Gastroesophageal sphincter (tissue), 3 donors: ENCODE results near the gene ADO.

Experiments used
- POLR2A ChIP-seq, 2 donors: fragments of 450-650 bp; IDR thresholded peaks; one replicate each; pipeline ENCODE4 v1.6.1; 2017; ENCODE audit warnings: antibody characterized with exemption in 2 of 2, mild to moderate bottlenecking in 2 of 2, moderate library complexity in 1 of 2
- TF ChIP-seq, protein P1 (sequence below), 4 experiments: fragments of 200-600 bp in 2 of 4; fragments of 450-650 bp in 2 of 4; sonication (generic) in 1 of 4; IDR thresholded peaks; one replicate each; pipeline ENCODE4 v1.5.1; 2017 to 2019; ENCODE audit warnings: antibody characterized with exemption in 4 of 4, mild to moderate bottlenecking in 2 of 4, moderate library complexity in 2 of 4

GRCh38 chr10:62792261-62792660 is 12.3 kb upstream of the ADO start:
- TF ChIP-seq, protein P1, sequence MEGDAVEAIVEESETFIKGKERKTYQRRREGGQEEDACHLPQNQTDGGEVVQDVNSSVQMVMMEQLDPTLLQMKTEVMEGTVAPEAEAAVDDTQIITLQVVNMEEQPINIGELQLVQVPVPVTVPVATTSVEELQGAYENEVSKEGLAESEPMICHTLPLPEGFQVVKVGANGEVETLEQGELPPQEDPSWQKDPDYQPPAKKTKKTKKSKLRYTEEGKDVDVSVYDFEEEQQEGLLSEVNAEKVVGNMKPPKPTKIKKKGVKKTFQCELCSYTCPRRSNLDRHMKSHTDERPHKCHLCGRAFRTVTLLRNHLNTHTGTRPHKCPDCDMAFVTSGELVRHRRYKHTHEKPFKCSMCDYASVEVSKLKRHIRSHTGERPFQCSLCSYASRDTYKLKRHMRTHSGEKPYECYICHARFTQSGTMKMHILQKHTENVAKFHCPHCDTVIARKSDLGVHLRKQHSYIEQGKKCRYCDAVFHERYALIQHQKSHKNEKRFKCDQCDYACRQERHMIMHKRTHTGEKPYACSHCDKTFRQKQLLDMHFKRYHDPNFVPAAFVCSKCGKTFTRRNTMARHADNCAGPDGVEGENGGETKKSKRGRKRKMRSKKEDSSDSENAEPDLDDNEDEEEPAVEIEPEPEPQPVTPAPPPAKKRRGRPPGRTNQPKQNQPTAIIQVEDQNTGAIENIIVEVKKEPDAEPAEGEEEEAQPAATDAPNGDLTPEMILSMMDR (IDR thresholded peaks at IDR 0.05): no peak
- no peak for TF ChIP-seq POLR2A (IDR thresholded peaks at IDR 0.05)
